Measurements from ENCODE around the gene PRR33. TPM values are rescaled to one million over a fixed set of nuclear protein-coding genes. Genes with fewer than 3 reads are reported as not detected.

Gene PRR33
- total and polyA plus RNA-seq, 9 of the 15 experiments (the other 6 are each of a cell fraction or from before 2014, with no cell fraction given): not detected

- TF ChIP-seq ZBTB33 (CRISPR knock-in tag; IDR thresholded peaks at IDR 0.05): no peak
- no peak for TF ChIP-seq NKRF (IDR thresholded peaks at IDR 0.05; ENCODE audit: borderline replicate concordance)
- TF ChIP-seq TRIM24 (IDR thresholded peaks at IDR 0.05): no peak
- no peak for TF ChIP-seq POU5F1 (IDR thresholded peaks at IDR 0.05; ENCODE audit: borderline replicate concordance, low read depth, low read length, partially characterized antibody)
- TF ChIP-seq ELK1 (CRISPR knock-in tag; IDR thresholded peaks at IDR 0.05): no peak
- no peak for TF ChIP-seq REST (IDR thresholded peaks at IDR 0.05; ENCODE audit: borderline replicate concordance)
- TF ChIP-seq REST (CRISPR knock-in tag; IDR thresholded peaks at IDR 0.05; ENCODE audit: low read depth): no peak
- no peak for TF ChIP-seq E2F3 (CRISPR knock-in tag; IDR thresholded peaks at IDR 0.05)
- TF ChIP-seq SMAD3 (CRISPR knock-in tag; conservative IDR thresholded peaks at IDR 0.05): no peak
- no peak for TF ChIP-seq FIP1L1 (IDR thresholded peaks at IDR 0.05; ENCODE audit: low read depth, low read length, poor library complexity, severe bottlenecking)
Measured at GRCh38 chr11:1878137-1879031, 13.3 kb downstream of the PRR33 start (continued).

Data from K562 (cell line).